Activated T-cell treated with anti-CD3 and anti-CD28 coated beads, Interleukin-2, amount 50 U/mL, for 4 hours (primary cell): Measurements from ENCODE around the gene ALS2. TPM values are rescaled to one million over a fixed set of nuclear protein-coding genes. Genes with fewer than 3 reads are reported as not detected.

ENCODE experiments used
- ATAC-seq, 2 donors: fragments of 200-7000 bp; cut with Tn5 transposase; one replicate each; pipeline ENCODE4 v1.10.0; 2021
- DNase-seq: peaks from one replicate; pipeline ENCODE4 v3.0.0-alpha.2; 2020
- H3K27me3 Mint-ChIP-seq: one replicate; pipeline ENCODE4 v1.8.0; 2021; ENCODE audit warnings: low read depth, mixed read lengths
- H3K36me3 Mint-ChIP-seq: one replicate; pipeline ENCODE4 v1.8.0; 2022; ENCODE audit warnings: mixed read lengths; ENCODE audit not compliant: insufficient read depth
- H3K4me1 Mint-ChIP-seq: one replicate; pipeline ENCODE4 v1.8.0; 2021; ENCODE audit warnings: low read depth, mixed read lengths
- H3K4me3 Mint-ChIP-seq: one replicate; pipeline ENCODE4 v1.8.0; 2021; ENCODE audit warnings: mild to moderate bottlenecking, moderate library complexity, mixed read lengths
- H3K9me3 Mint-ChIP-seq: one replicate; pipeline ENCODE4 v1.8.0; 2021; ENCODE audit warnings: mixed read lengths
- total RNA-seq, 3 donors: library from RNA; stranded (reverse); gene quantifications; one replicate each; pipeline ENCODE4 v1.2.1, GENCODE V29; 2021

Gene ALS2
- total RNA-seq, 3 donors from 2014 or later: 13.3 to 15.1 (median 14.8) TPM

DNA sequence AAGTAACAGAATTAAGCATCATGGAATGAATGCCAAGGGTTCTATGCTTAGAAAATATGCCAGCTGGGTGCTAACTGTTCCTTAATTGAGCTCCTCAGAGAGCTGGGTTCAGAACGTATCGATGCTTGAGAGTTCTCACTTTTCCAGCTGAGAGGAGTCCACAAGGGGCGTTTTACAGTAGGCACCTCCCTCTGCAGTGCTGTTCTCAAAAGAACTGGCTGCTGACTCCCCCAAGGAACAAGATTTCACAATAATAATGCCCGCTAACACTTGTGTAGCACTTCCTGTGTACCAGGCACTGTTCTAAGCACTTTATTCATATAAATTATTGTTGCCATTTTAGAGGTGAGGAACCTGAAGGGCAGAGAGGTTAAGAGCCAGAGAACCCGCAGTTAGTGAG lies 119.4 kb downstream of the ALS2 start:
- DNase-seq (no peak), ATAC-seq (no peak)
- Mint-ChIP-seq H3K4me3 (no peak overlapping the region), H3K4me1 (no peaks in the 10 kb centered on the region), H3K36me3 (no peaks in the 10 kb centered on the region), H3K9me3 (no peaks in the 10 kb centered on the region), H3K27me3 (no peaks in the 10 kb centered on the region)

DNA sequence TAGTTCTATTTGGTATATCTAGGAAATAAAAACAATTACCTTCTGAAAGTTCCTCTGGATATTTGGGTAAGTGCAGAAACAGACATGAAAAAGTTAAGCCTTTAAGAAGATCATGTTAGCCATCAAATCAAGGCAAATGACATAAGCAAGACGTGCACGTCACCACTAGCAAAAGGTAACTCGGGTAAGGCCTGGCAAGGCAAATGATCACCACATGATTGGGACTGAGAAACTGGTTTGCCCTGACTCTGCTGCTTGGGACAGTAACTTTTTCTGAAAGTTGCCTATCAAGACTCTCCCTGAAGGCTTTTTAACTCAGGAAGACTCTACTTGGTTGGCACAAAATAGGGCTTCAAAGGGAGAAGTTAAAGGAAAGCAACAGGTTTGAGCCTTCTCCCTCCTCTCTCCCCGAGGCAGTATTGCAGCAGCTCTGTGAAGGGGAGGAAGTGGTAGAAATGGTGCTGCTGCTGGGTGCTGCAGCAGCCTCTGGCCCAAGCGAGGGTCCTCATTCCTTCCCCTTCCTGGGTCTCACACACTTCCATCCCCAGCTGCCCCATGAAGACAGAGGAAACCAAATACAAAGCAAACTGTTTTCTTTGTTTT lies 120.3 kb downstream of the ALS2 start:
- Mint-ChIP-seq H3K27me3 (no peaks in the 10 kb centered on the region), H3K9me3 (no peaks in the 10 kb centered on the region), H3K36me3 (no peaks in the 10 kb centered on the region), H3K4me1 (no peaks in the 10 kb centered on the region), H3K4me3 (no peak overlapping the region)
- DNase-seq (no peak), ATAC-seq (no peak)

GRCh38 chr2:201656740-201657139 lies 124.0 kb downstream of the ALS2 start:
- DNase-seq (no peak), ATAC-seq (no peak)
- H3K4me3 Mint-ChIP-seq: no peak overlapping the region
- peaks cover 2% of the 10 kb centered on the region for H3K4me1 Mint-ChIP-seq
- H3K36me3 Mint-ChIP-seq: no peaks in the 10 kb centered on the region
- no peaks in the 10 kb centered on the region for H3K9me3 Mint-ChIP-seq
- H3K27me3 Mint-ChIP-seq: peaks cover 8% of the 10 kb centered on the region

GRCh38 chr2:201656102-201656501 lies 124.6 kb downstream of the ALS2 start:
- DNase-seq (no peak), ATAC-seq (peak in 1 of 2 donors; percentile 25)
- Mint-ChIP-seq H3K36me3 (no peaks in the 10 kb centered on the region), H3K4me3 (no peak overlapping the region), H3K9me3 (no peaks in the 10 kb centered on the region), H3K27me3 (peaks cover 8% of the 10 kb centered on the region), H3K4me1 (peaks cover 2% of the 10 kb centered on the region)

- ATAC-seq (no peak), DNase-seq (no peak)
- Mint-ChIP-seq H3K4me3 (no peak overlapping the region), H3K36me3 (no peaks in the 10 kb centered on the region), H3K27me3 (peaks cover 8% of the 10 kb centered on the region), H3K4me1 (peaks cover 2% of the 10 kb centered on the region), H3K9me3 (no peaks in the 10 kb centered on the region)
These were observed 125.9 kb downstream of the ALS2 start for GRCh38 chr2:201654616-201655384.

DNA sequence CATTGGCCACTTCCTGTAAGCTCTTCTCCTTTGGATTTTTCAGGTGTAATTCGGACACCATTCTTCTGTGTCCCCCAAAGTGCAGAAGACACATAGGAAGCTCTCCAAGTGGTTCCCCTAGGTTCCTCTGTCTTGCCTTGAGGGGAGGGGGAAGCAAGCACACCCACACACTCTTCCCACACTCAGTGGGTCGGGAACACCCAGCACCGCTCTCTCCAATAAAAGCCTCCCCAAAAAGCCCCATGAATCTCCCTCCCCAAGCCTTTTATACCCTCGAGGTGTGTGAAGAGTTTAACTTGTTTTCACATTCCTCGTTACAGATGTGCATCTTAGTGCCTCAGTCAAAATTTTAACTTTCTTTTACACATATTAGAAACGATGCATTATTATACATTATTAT lies 127.5 kb downstream of the ALS2 start:
- no peaks in the 10 kb centered on the region for H3K9me3 Mint-ChIP-seq
- H3K27me3 Mint-ChIP-seq: peaks cover 8% of the 10 kb centered on the region
- H3K4me1 Mint-ChIP-seq: peaks cover 2% of the 10 kb centered on the region

More for the DNA sequence above, 127.5 kb downstream of the ALS2 start:
- DNase-seq (no peak), ATAC-seq (no peak)
- no peak overlapping the region for H3K4me3 Mint-ChIP-seq
- no peaks in the 10 kb centered on the region for H3K36me3 Mint-ChIP-seq

Other genes starting within 250 kb of the ALS2 start
- 10 to 100 TPM in 2 of 3 donors, 1 to 10 TPM in 1; 6.8 to 10.9 (median 10.5) TPM for gene TMEM237, start 137.4 kb downstream of the ALS2 start, total RNA-seq
- not detected for gene MPP4, start 82.3 kb downstream of the ALS2 start, total RNA-seq
- not detected for gene CDK15, start 25.6 kb upstream of the ALS2 start, total RNA-seq